HepG2 (cell line): ENCODE measurements around the gene UBE2D3. TPM values are rescaled to one million over a fixed set of nuclear protein-coding genes. Genes with fewer than 3 reads are reported as not detected.
A peak's percentile ranks its signal among the peaks of the same experiment; 100 is the strongest.

Experiments used
- AHR ChIP-seq: IDR thresholded peaks from 2 replicates; pipeline ENCODE4 v1.6.1; 2018; ENCODE audit warnings: missing genetic modification reagents, missing compliant biosample characterization
- CEBPB ChIP-seq: IDR thresholded peaks from 2 replicates; pipeline ENCODE4 v1.6.1; 2011; ENCODE audit warnings: low read depth, low read length, improper control_type of control experiment, borderline replicate concordance
- ESRRA ChIP-seq: sonication (generic); formaldehyde crosslinking; IDR thresholded peaks from 2 replicates; pipeline ENCODE4 v1.5.1; 2020; ENCODE audit warnings: mild to moderate bottlenecking, low read depth, missing genetic modification reagents
- HOXA7 ChIP-seq: sonication (generic); formaldehyde crosslinking; IDR thresholded peaks from 2 replicates; pipeline ENCODE4 v1.8.1; 2022; ENCODE audit warnings: mild to moderate bottlenecking, missing genetic modification reagents, moderate library complexity
- IRX3 ChIP-seq: sonication (generic); formaldehyde crosslinking; IDR thresholded peaks from 2 replicates; pipeline ENCODE4 v1.8.1; 2023; ENCODE audit warnings: mild to moderate bottlenecking, low read depth, missing genetic modification reagents, borderline replicate concordance
- PLRG1 ChIP-seq: fragments of 450-650 bp; conservative IDR thresholded peaks from 2 replicates; pipeline ENCODE4 v1.6.1; 2016
- ZFP62 ChIP-seq: sonication (generic); formaldehyde crosslinking; IDR thresholded peaks from 2 replicates; pipeline ENCODE4 v1.4.0; 2020; ENCODE audit warnings: missing genetic modification reagents
- ZHX2 ChIP-seq, 2 experiments: sonication (generic) in 1 of 2; formaldehyde crosslinking in 1 of 2; IDR thresholded peaks; 2 replicates each; pipeline versions ENCODE4 v1.6.1 to v1.9.0; 2014 to 2022; ENCODE audit warnings: antibody characterized with exemption in 1 of 2, borderline replicate concordance in 1 of 2, inconsistent platforms in 1 of 2, low read depth in 1 of 2, missing genetic modification reagents in 1 of 2
- ZMAT5 ChIP-seq: sonication (generic); formaldehyde crosslinking; IDR thresholded peaks from 2 replicates; pipeline ENCODE4 v1.5.0; 2020; ENCODE audit warnings: mild to moderate bottlenecking, low read depth, missing genetic modification reagents, borderline replicate concordance
- ZNF12 ChIP-seq: sonication (generic); formaldehyde crosslinking; IDR thresholded peaks from 2 replicates; pipeline ENCODE4 v1.5.0; 2020; ENCODE audit warnings: missing genetic modification reagents
- ZNF205 ChIP-seq: IDR thresholded peaks from 2 replicates; pipeline ENCODE4 v1.6.1; 2018; ENCODE audit warnings: missing biosample characterization, missing genetic modification reagents
- ZNF44 ChIP-seq: sonication (generic); formaldehyde crosslinking; IDR thresholded peaks from 2 replicates; pipeline ENCODE4 v1.5.1; 2020; ENCODE audit warnings: mild to moderate bottlenecking, missing genetic modification reagents
- ZNF580 ChIP-seq: IDR thresholded peaks from 2 replicates; pipeline ENCODE4 v1.6.1; 2016; ENCODE audit warnings: low read depth, borderline replicate concordance
- ZNF605 ChIP-seq: sonication (generic); formaldehyde crosslinking; IDR thresholded peaks from 2 replicates; pipeline ENCODE4 v1.8.0; 2022; ENCODE audit warnings: mild to moderate bottlenecking, missing genetic modification reagents
- ZNF724P ChIP-seq: sonication (generic); formaldehyde crosslinking; IDR thresholded peaks from 2 replicates; pipeline ENCODE4 v1.8.0; 2022; ENCODE audit warnings: missing genetic modification reagents, borderline replicate concordance
- ZNF740 ChIP-seq: sonication (generic); formaldehyde crosslinking; IDR thresholded peaks from 2 replicates; pipeline ENCODE4 v1.4.0; 2020; ENCODE audit warnings: missing genetic modification reagents
- ZNF766 ChIP-seq: sonication (generic); formaldehyde crosslinking; IDR thresholded peaks from 2 replicates; pipeline ENCODE4 v1.5.0; 2020; ENCODE audit warnings: missing genetic modification reagents, borderline replicate concordance
- polyA plus RNA-seq, 8 experiments: library from polyadenylated mRNA; depleted of rRNA in 3 of 8; stranded (reverse) in 7 of 8; unstranded in 1 of 8; fragments of >200 nt; fragmentation: Illumina TruSeq in 4 of 8; extraction: Trizol in 4 of 8; gene quantifications; 2 replicates each; pipeline versions ENCODE4 v1.2.1 to v1.2.3, GENCODE V29; 2011 to 2016; ENCODE audit warnings: low read depth in 4 of 8, missing spikeins in 1 of 8, mixed read lengths in 1 of 8; ENCODE audit not compliant: insufficient read depth in 1 of 8
- total RNA-seq, 5 experiments: library from RNA; depleted of rRNA; stranded (reverse); fragments of >200 nt; fragmentation: Illumina TruSeq; extraction: Trizol; gene quantifications; 2 replicates each; pipeline ENCODE4 v1.2.3, GENCODE V29; 2016; ENCODE audit warnings: low read depth in 1 of 5

UBE2D3 gene
- total and polyA plus RNA-seq, 2 of the 13 experiments (the other 11 are each of a cell fraction or from before 2014, with no cell fraction given): 224 to 293 TPM

- TF ChIP-seq ZNF724P (CRISPR knock-in tag) (no peak; the same call in 1 of the 2 replicates), ZNF766 (CRISPR knock-in tag) (no peak), ZNF740 (peak; percentile 67), ZFP62 (CRISPR knock-in tag) (no peak), ZHX2 (IDR thresholded peaks at IDR 0.05; ENCODE audit: low read depth) (peak; percentile 87), ZHX2 (CRISPR knock-in tag; IDR thresholded peaks at IDR 0.05; ENCODE audit: borderline replicate concordance) (no peak), PLRG1 (no peak), AHR (CRISPR knock-in tag) (peak; percentile 67; the same call in 1 of the 2 replicates), ZNF580 (CRISPR knock-in tag) (no peak; the same call in 1 of the 2 replicates), ZNF12 (CRISPR knock-in tag) (peak; percentile 5; the same call in 1 of the 2 replicates), ZMAT5 (no peak), ESRRA (CRISPR knock-in tag) (0 out of 2 replicates have a peak, but pooled peaks have one; percentile 5), ZNF605 (no peak), ZNF44 (CRISPR knock-in tag) (no peak), IRX3 (CRISPR knock-in tag) (0 out of 2 replicates have a peak, but pooled peaks have one; percentile 43), CEBPB (no peak), HOXA7 (CRISPR knock-in tag) (no peak), ZNF205 (CRISPR knock-in tag) (no peak; the same call in 1 of the 2 replicates)
These were observed at the start of gene UBE2D3 (continued) for GRCh38 chr4:102826890-102827673.
